Neuron (in vitro differentiated cells): ENCODE results near the gene SMG9.
"Not testable (repeated sequence)": the region's sequence is repeated elsewhere in the genome, so short reads cannot be mapped to it uniquely, and the experiment has no call there.

Experiments used
- H2AFZ ChIP-seq: one replicate; pipeline ENCODE4 v1.6.1; 2013; ENCODE audit warnings: low read depth, mild to moderate bottlenecking, inconsistent platforms, low read length, moderate library complexity
- H3K27me3 ChIP-seq: one replicate; pipeline ENCODE4 v1.6.1; 2013; ENCODE audit warnings: low read length; ENCODE audit not compliant: insufficient read depth
- H3K36me3 ChIP-seq: one replicate; pipeline ENCODE4 v1.6.1; 2013; ENCODE audit warnings: low read length; ENCODE audit not compliant: insufficient read depth
- H3K4me1 ChIP-seq: one replicate; pipeline ENCODE4 v1.6.1; 2013; ENCODE audit warnings: low read length; ENCODE audit not compliant: insufficient read depth
- H3K4me3 ChIP-seq: 2 replicates; pipeline ENCODE4 v1.5.1; 2013; ENCODE audit warnings: mild to moderate bottlenecking, low read length, moderate library complexity
- H3K9me3 ChIP-seq: one replicate; pipeline ENCODE4 v1.6.1; 2013; ENCODE audit warnings: low read length

SMG9 gene

DNA sequence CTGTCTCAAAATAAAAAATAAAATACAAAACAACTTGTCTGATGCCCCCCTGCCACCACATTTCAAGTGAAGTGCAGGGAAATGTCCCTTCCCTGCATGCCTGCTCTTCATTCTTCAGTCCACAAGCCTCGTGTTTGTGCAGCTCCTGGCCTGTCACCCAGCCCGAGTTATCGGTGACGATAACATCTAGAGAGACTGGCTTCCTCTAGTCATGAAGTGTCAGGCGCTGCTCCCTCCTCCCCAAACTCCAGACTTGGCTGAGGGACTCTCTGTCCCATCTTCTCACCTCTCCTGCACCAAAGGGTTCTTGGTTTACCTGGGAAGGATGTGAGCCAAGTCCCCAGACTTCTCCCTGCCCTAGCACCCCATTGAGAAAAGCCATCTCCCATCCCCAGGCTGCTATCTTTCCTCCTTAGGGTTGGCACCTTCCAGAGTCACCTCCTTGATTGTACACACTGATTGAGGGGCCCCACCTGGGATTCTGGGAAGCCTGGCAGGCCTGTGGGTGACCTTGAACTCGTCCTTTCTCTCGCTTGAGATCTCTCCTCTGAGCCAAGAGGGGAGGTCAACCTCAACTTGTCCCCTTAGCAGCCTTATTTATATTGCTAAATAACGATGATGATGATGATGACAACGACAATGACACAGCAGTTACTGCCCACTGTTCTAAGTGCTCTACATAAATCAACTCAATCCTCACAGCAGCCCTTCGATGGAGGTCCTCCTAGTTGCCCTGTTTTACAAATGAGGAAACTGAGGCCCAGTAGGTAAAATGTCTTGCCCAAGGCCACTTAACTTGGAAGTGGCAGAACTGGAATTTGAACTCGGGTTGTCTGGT lies 71.7 kb downstream of the SMG9 start:
- Histone ChIP-seq H3K27me3 (no peaks in the 10 kb centered on the region), H3K4me3 (no peak overlapping the region), H3K9me3 (no peaks in the 10 kb centered on the region), H2AFZ (no peak overlapping the region), H3K36me3 (no peaks in the 10 kb centered on the region), H3K4me1 (peaks cover 11% of the 10 kb centered on the region)

DNA sequence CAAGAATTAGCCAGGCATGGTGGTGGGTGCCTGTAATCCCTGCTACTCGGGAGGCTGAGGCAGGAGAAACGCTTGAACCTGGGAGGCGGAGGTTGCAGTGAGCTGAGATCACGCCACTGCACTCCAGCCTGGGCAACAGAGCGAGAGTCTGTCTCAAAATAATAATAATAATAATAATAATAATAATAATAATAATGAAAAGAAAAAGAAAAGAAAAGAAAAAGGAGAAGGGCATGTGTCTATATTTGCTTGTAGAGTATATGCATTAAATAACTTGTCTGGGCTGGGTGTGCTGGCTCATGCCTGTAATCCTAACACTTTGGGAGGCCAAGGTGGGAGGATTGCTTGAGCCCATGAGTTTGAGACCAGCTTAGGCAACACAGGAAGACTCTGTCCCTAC lies 72.5 kb downstream of the SMG9 start:
- not testable (repeated sequence) for H3K4me1 ChIP-seq, H3K27me3 ChIP-seq, H3K9me3 ChIP-seq, H2AFZ ChIP-seq, H3K36me3 ChIP-seq, H3K4me3 ChIP-seq

DNA sequence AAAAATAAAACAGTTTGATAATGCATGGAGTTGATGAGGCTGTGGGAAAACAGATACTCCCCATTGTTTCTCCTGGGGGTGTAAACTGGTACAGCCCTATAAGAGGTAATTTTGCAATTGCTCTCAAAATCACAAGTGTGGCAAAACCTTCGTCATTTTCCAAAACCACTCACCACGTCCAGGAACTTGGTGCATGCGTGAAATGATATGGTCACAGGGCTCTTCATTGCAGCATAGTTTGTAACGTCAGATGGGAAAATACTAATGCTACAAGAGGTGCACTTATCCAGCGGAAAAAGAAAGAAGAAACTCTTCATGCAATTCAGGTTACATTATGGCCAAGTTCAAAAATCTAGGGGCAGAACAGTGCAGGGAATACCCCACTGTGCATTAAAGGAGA lies 72.9 kb downstream of the SMG9 start:
- Histone ChIP-seq H3K27me3 (peaks cover 4% of the 10 kb centered on the region), H3K36me3 (no peaks in the 10 kb centered on the region), H3K4me1 (peaks cover 1% of the 10 kb centered on the region), H3K4me3 (no peak overlapping the region), H3K9me3 (no peaks in the 10 kb centered on the region), H2AFZ (no peak overlapping the region)

DNA sequence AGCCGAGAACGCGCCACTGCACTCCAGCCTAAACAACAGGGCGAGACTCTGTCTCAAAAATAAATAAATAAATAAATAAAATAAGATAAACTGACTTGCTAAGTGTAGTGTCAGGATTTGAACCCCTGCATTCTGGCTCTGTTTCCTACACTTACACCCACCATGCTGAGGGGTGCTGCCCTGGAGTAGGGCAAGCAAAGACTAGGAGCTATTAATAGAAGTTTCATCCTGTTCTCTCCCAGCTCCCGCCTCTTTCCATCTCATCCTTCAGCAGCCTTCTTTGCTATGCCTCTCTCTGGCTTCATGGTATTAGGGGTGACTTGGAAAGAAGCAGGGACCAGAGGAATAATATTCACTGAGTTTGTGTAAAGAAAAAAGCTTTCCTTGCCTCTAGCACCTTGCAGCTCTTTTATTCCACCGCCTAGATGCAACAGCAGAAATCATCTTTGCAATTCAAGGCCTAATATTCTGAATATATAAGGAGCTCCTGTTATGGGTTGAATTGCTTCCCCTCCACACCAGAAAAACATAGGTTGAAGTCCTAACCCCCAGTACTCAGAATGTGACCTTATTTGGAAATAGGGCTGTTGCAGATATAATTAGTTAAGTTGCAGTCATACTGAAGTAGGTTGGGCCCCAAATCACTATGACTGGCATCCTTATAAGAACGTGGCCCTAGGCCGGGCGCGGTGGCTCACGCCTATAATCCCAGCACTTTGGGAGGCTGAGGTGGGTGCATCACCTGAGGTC lies 76.1 kb downstream of the SMG9 start:
- Histone ChIP-seq H3K4me1 (no peaks in the 10 kb centered on the region), H3K9me3 (no peaks in the 10 kb centered on the region), H3K4me3 (no peak overlapping the region), H3K36me3 (no peaks in the 10 kb centered on the region), H2AFZ (no peak overlapping the region), H3K27me3 (peaks cover 6% of the 10 kb centered on the region)
